NCI-H146 treated with DMSO at 0.1 percent for 48 hours (cell line): ENCODE results near the gene CA5A.

Source experiments
- DNase-seq: peaks from one replicate; lab custom pipeline; 2025; ENCODE audit not compliant: unreplicated experiment; lab: John Stamatoyannopoulos, UW

CA5A gene

GRCh38 chr16:87838643-87839541, 97.4 kb downstream of the CA5A start:
- no peak for DNase-seq
